ENCODE data around the gene VWC2L. TPM values are rescaled to one million over a fixed set of nuclear protein-coding genes. Genes with fewer than 3 reads are reported as not detected.

VWC2L gene
- total and polyA plus RNA-seq, 2 of the 4 experiments (the other 2 are of a cell fraction): not detected

DNA sequence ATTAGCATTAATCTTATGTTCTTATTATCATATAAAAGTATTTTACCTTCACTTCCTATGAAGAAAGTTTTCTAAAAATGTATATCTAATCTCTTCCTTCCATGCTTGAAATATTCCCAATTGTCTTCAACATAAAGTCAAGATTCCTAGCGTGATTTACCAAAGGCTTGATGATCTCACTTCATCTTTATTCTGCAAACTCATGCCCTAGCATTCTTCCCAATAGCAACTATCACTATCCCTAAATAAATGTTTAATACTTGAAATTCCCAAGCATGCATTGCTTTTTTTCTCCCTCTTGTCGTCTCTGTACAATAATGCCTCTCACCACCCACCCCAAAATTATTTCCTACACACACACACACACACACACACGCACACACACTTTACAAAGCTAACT is 125.8 kb downstream of the VWC2L start:
- Histone ChIP-seq H3K56ac (ENCODE audit: extremely low read depth, insufficient read depth, low read length) (peak overlapping the region; percentile 11; the same call in 1 of the 2 replicates), H3K36me3 (ENCODE audit: control insufficient read depth, insufficient read depth, low read length) (no peaks in the 10 kb centered on the region), H2BK5ac (ENCODE audit: low read depth, low read length, poor library complexity, severe bottlenecking) (peak overlapping the region; percentile 81), H3K9me3 (ENCODE audit: control insufficient read depth, insufficient read depth, low read length) (no peaks in the 10 kb centered on the region), H4K91ac (ENCODE audit: insufficient read depth, low read depth, low read length) (no peak overlapping the region), H3K4me1 (ENCODE audit: control insufficient read depth, insufficient read depth, low read length) (peaks cover 15% of the 10 kb centered on the region), H3K9me1 (ENCODE audit: insufficient read depth, low read length) (0 out of 2 replicates have a peak, but pooled peaks cover 2% of the 10 kb centered on the region), H3K14ac (replicated peaks; ENCODE audit: low read depth, low read length) (no peak overlapping the region), H4K5ac (ENCODE audit: low read depth, low read length) (no peak overlapping the region), H2AK5ac (ENCODE audit: low read depth, low read length) (no peak overlapping the region), H2BK15ac (ENCODE audit: low read depth, low read length) (no peak overlapping the region), H3K27me3 (ENCODE audit: control insufficient read depth, insufficient read depth, low read length) (no peaks in the 10 kb centered on the region), H3K4me2 (ENCODE audit: low read depth, low read length) (no peak overlapping the region), H3K9ac (ENCODE audit: low read depth, low read length) (no peak overlapping the region), H4K8ac (ENCODE audit: low read depth in 2 of 2, low read length in 2 of 2) (peak overlapping the region in 1 of 2 experiments; percentile 60; a peak in 1 of 4 replicates), H2AK9ac (replicated peaks; ENCODE audit: low read depth, low read length, poor library complexity) (no peak overlapping the region), H3K79me1 (ENCODE audit: low read depth in 1 of 2, low read length in 2 of 2) (no peaks in the 10 kb centered on the region), H3K4ac (ENCODE audit: low read depth, low read length) (peak overlapping the region; percentile 28; the same call in 1 of the 2 replicates), H3K27ac (ENCODE audit: insufficient read depth, low read length) (no peak overlapping the region), H2BK20ac (ENCODE audit: low read depth, low read length) (0 out of 2 replicates have a peak overlapping the region, but pooled peaks have one; percentile 72), H3K18ac (ENCODE audit: low read depth, low read length) (peak overlapping the region; percentile 92; the same call in 1 of the 2 replicates), H4K20me1 (ENCODE audit: insufficient read depth, low read length) (no peaks in the 10 kb centered on the region), H3K23ac (ENCODE audit: low read depth, low read length) (no peak overlapping the region), H2BK120ac (ENCODE audit: low read depth, low read length) (peak overlapping the region; percentile 64), H3K4me3 (ENCODE audit: insufficient read depth, low read depth, low read length) (no peak overlapping the region), H2AFZ (replicated peaks; ENCODE audit: low read length, poor library complexity) (no peak overlapping the region)
- 49 to 100% methylated on average over 1 to 3 of the region's 3 CpGs for WGBS, 2 experiments (ENCODE audit: extremely low coverage in 2 of 2, insufficient read length in 1 of 2)
- POLR2A ChIA-PET (ENCODE audit: unreplicated experiment): no interaction called here
- in situ Hi-C loops (cut with MboI; ENCODE audit: low sequenced_read_pairs): no loop called here
- dilution Hi-C loops (cut with HindIII; ENCODE audit: low sequenced_read_pairs, unreplicated experiment): no loop called here
- peak; percentile 62; the same call in 1 of the 2 replicates for TF ChIP-seq NFE2L2 (IDR thresholded peaks at IDR 0.05; ENCODE audit: low read depth, low read length)
- TF ChIP-seq RCOR1 (IDR thresholded peaks at IDR 0.05; ENCODE audit: insufficient replicate concordance, low read length): no peak
- CTCF ChIA-PET: interaction anchor here (0.6 to 0.7 kb wide), 2 partner anchors 345 to 726 kb away, joined by 3 to 4 read pairs; no protein-coding TSS in a partner anchor
- intact Hi-C loops (cut with micrococcal nuclease): no loop called here
- BruUV-seq (replicated peaks): no TSS peak
- peak; percentile 56 for ATAC-seq (ENCODE audit: low read depth)
- DNase-seq: peak; percentile 49

Measured in IMR-90 (cell line).